Fibroblast of the aortic adventitia (primary cell): ENCODE data around the gene TNS2. TPM values are rescaled to one million over a fixed set of nuclear protein-coding genes. Genes with fewer than 3 reads are reported as not detected.

Experiments used
- DNase-seq: peaks from one replicate; pipeline ENCODE4 v3.0.0-alpha.2; 2010; ENCODE audit warnings: low read depth
- H3K4me3 ChIP-seq: 2 replicates; pipeline ENCODE4 v1.5.1; 2011; ENCODE audit warnings: low read depth, mild to moderate bottlenecking, control low read depth, low read length, moderate library complexity
- total RNA-seq: library from RNA; depleted of rRNA; stranded (reverse); fragments of >200 nt; gene quantifications from 2 replicates; pipeline ENCODE4 v1.2.3, GENCODE V29; 2012; ENCODE audit warnings: low replicate concordance
- TF ChIP-seq, protein P1 (sequence below): IDR thresholded peaks from 2 replicates; pipeline ENCODE4 v1.5.1; 2011; ENCODE audit warnings: mild to moderate bottlenecking, low read length, control low read depth, inconsistent platforms; ENCODE audit not compliant: insufficient read depth

TNS2 gene
- total RNA-seq, 1 donor, result 77.4 TPM

GRCh38 chr12:53097207-53097563 lies 47.3 kb downstream of the TNS2 start:
- TF ChIP-seq, protein P1, sequence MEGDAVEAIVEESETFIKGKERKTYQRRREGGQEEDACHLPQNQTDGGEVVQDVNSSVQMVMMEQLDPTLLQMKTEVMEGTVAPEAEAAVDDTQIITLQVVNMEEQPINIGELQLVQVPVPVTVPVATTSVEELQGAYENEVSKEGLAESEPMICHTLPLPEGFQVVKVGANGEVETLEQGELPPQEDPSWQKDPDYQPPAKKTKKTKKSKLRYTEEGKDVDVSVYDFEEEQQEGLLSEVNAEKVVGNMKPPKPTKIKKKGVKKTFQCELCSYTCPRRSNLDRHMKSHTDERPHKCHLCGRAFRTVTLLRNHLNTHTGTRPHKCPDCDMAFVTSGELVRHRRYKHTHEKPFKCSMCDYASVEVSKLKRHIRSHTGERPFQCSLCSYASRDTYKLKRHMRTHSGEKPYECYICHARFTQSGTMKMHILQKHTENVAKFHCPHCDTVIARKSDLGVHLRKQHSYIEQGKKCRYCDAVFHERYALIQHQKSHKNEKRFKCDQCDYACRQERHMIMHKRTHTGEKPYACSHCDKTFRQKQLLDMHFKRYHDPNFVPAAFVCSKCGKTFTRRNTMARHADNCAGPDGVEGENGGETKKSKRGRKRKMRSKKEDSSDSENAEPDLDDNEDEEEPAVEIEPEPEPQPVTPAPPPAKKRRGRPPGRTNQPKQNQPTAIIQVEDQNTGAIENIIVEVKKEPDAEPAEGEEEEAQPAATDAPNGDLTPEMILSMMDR, result no peak
- peak; percentile 73 for DNase-seq

DNA sequence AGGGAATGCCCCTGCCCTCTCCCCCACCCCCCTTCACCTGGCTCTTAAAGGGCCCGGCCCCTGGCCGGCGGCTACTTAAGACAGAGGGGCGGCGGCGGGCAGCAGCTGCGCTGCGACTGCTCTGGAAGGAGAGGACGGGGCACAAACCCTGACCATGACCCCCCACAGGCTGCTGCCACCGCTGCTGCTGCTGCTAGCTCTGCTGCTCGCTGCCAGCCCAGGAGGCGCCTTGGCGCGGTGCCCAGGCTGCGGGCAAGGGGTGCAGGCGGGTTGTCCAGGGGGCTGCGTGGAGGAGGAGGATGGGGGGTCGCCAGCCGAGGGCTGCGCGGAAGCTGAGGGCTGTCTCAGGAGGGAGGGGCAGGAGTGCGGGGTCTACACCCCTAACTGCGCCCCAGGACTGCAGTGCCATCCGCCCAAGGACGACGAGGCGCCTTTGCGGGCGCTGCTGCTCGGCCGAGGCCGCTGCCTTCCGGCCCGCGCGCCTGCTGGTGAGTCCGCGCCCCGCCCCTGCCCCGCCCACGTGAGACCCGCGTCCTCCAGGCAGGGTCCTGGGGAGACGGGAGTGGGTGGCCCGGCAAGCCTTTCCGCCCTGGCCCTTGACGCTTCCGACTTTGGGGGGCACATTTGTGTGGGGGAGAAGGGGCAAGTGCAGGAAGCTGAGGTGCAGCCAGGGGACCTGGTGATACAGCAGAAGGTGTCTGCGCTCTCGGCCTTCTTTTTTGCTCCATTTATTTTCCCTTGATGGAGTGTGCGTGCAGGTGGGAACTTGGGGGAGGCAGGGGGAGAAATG lies 47.9 kb downstream of the TNS2 start, which contains the start of gene IGFBP6:
Gene IGFBP6 (plus strand): TSS at position 104 of the 790 bp plus-strand sequence. CDS start 51 bp downstream, at position 155.
- peak within 1 kb of the TSS; percentile 83 for H3K4me3 ChIP-seq
- TF ChIP-seq, protein P1, result no peak

More at GRCh38 chr12:53097207-53097563, 47.3 kb downstream of the TNS2 start:
- peak overlapping the region; percentile 83 for H3K4me3 ChIP-seq

DNA sequence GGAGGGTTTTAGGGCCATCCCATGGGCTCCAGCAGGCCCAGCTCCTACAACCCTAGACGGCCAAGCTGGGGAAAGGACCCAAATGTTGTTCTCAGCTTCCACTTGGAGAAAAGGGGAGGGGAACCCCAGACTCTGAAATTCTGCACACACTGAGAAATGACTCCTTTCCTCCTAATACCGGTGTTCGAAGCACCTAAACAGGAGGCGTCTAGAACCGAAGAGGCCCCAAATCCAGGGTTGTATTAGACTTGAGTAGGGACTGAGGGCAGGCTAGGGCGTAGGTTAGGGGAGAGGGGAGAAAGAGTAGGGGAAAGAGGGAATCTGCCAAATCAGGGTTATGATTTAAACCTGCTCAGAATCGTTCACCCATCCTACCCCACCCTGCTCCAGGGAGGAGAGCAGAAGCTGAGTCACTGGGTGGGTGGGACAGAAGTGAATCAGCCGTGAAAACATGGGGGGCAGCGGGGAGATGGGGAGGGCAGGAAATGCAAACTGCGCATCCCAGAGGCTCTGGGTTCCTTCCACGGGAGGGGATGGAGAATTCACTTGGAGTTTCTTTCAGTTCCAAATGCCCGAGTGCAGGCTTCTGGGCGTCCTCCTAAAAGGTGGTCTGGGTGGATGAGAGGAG lies 48.6 kb downstream of the TNS2 start:
- peak; percentile 80 for DNase-seq
- H3K4me3 ChIP-seq, result peak overlapping the region; percentile 83
- TF ChIP-seq, protein P1, result no peak

More for the DNA sequence above, 47.9 kb downstream of the TNS2 start, which contains the start of gene IGFBP6:
- DNase-seq, result peak; percentile 40

GRCh38 chr12:53099071-53099882 lies 49.4 kb downstream of the TNS2 start:
- TF ChIP-seq, protein P1, result peak; percentile 97
- DNase-seq, result peak; percentile 98
- H3K4me3 ChIP-seq, result peak overlapping the region; percentile 83

- TF ChIP-seq, protein P1, result no peak
- DNase-seq, result no peak
Measured at GRCh38 chr12:53100466-53101151, 50.7 kb downstream of the TNS2 start.

GRCh38 chr12:53101266-53101665 lies 51.4 kb downstream of the TNS2 start:
- DNase-seq, result no peak
- TF ChIP-seq, protein P1, result no peak
- H3K4me3 ChIP-seq, result no peak overlapping the region

More at GRCh38 chr12:53100466-53101151, 50.7 kb downstream of the TNS2 start:
- no peak overlapping the region for H3K4me3 ChIP-seq
